Measurements from ENCODE around the gene FARSA.

The FARSA gene

GRCh38 chr19:12974301-12975220 lies 41.0 kb upstream of the FARSA start:
- H3K27me3 ChIP-seq (replicated peaks), result no peaks in the 10 kb centered on the region
- H3K36me3 ChIP-seq (replicated peaks), result no peaks in the 10 kb centered on the region
- in situ Hi-C loops (cut with HindIII; ENCODE audit: low pct_ligation_motif_present, low sequenced_read_pairs), result no loop called here
- no peak overlapping the region for H3K27ac ChIP-seq
- TF ChIP-seq CTCF (IDR thresholded peaks at IDR 0.05; ENCODE audit: low read depth, low read length, missing control alignments), result no peak
- H3K4me3 ChIP-seq (ENCODE audit: low read depth, low read length), result no peak overlapping the region
- DNase-seq, result no peak

- Histone ChIP-seq H3K27me3 (replicated peaks) (no peaks in the 10 kb centered on the region), H3K27ac (no peak overlapping the region), H3K36me3 (replicated peaks) (no peaks in the 10 kb centered on the region), H3K4me3 (ENCODE audit: low read depth, low read length) (no peak overlapping the region)
- no peak for DNase-seq
- in situ Hi-C loops (cut with HindIII; ENCODE audit: low pct_ligation_motif_present, low sequenced_read_pairs), result no loop called here
- no peak for TF ChIP-seq CTCF (IDR thresholded peaks at IDR 0.05; ENCODE audit: low read depth, low read length, missing control alignments)
These were observed 39.7 kb upstream of the FARSA start for GRCh38 chr19:12973236-12973635.

- H3K27ac ChIP-seq, result no peak overlapping the region
- DNase-seq, result no peak
- no peak for TF ChIP-seq CTCF (IDR thresholded peaks at IDR 0.05; ENCODE audit: low read depth, low read length, missing control alignments)
- no peak overlapping the region for H3K4me3 ChIP-seq (ENCODE audit: low read depth, low read length)
- H3K27me3 ChIP-seq (replicated peaks), result no peaks in the 10 kb centered on the region
- in situ Hi-C loops (cut with HindIII; ENCODE audit: low pct_ligation_motif_present, low sequenced_read_pairs), result no loop called here
- H3K36me3 ChIP-seq (replicated peaks), result no peaks in the 10 kb centered on the region
These were observed 36.7 kb upstream of the FARSA start for GRCh38 chr19:12970070-12970820.

- H3K27ac ChIP-seq, result no peak within 1 kb of the TSS
- DNase-seq, result no peak
- in situ Hi-C loops (cut with HindIII; ENCODE audit: low pct_ligation_motif_present, low sequenced_read_pairs), result no loop called here
- H3K36me3 ChIP-seq (replicated peaks), result no peaks in the 10 kb centered on the region
- no peak within 1 kb of the TSS for H3K4me3 ChIP-seq (ENCODE audit: low read depth, low read length)
- H3K27me3 ChIP-seq (replicated peaks), result no peaks in the 10 kb centered on the region
- TF ChIP-seq CTCF (IDR thresholded peaks at IDR 0.05; ENCODE audit: low read depth, low read length, missing control alignments), result no peak
These were observed 35.9 kb upstream of the FARSA start, which contains the start of gene DAND5 for GRCh38 chr19:12969292-12969988. TSS of gene DAND5 (plus strand) at chr19:12969576. CDS start at chr19:12969661, 85 bp downstream.

- TF ChIP-seq CTCF (IDR thresholded peaks at IDR 0.05; ENCODE audit: low read depth, low read length, missing control alignments), result no peak
- no peak overlapping the region for H3K4me3 ChIP-seq (ENCODE audit: low read depth, low read length)
- in situ Hi-C loops (cut with HindIII; ENCODE audit: low pct_ligation_motif_present, low sequenced_read_pairs), result no loop called here
- DNase-seq, result no peak
- H3K27me3 ChIP-seq (replicated peaks), result no peaks in the 10 kb centered on the region
- no peak overlapping the region for H3K27ac ChIP-seq
- no peaks in the 10 kb centered on the region for H3K36me3 ChIP-seq (replicated peaks)
These were observed 34.4 kb upstream of the FARSA start for GRCh38 chr19:12967907-12968306.

All from brain microvascular endothelial cell (primary cell).